GM21529 (cell line): ENCODE measurements around the gene PTPN14.
"Not testable (repeated sequence)": the region's sequence is repeated elsewhere in the genome, so short reads cannot be mapped to it uniquely, and the experiment has no call there.

Source experiments
- ATAC-seq: cut with Tn5 transposase; IDR thresholded peaks from one replicate; pipeline ENCODE4 v1.9.1; 2021; ENCODE audit not compliant: unreplicated experiment

Gene PTPN14

GRCh38 chr1:214551436-214552173, at the start of gene PTPN14:
TSS of gene PTPN14 (minus strand) at chr1:214551602. CDS start at chr1:214464803, 86,799 bp downstream.
- ATAC-seq: no peak

GRCh38 chr1:214593158-214593557, 41.8 kb upstream of the PTPN14 start:
- no peak for ATAC-seq

- ATAC-seq: not testable (repeated sequence)
Observed at GRCh38 chr1:214591918-214592317, 40.5 kb upstream of the PTPN14 start.

GRCh38 chr1:214590696-214591095, 39.3 kb upstream of the PTPN14 start:
- ATAC-seq: no peak

GRCh38 chr1:214588963-214589597, 37.7 kb upstream of the PTPN14 start:
- no peak for ATAC-seq

GRCh38 chr1:214587165-214587564, 35.8 kb upstream of the PTPN14 start:
- no peak for ATAC-seq

- ATAC-seq: no peak
Observed at GRCh38 chr1:214586621-214587020, 35.2 kb upstream of the PTPN14 start.

- ATAC-seq: peak; percentile 83
Observed at GRCh38 chr1:214584805-214585766, 33.7 kb upstream of the PTPN14 start.

GRCh38 chr1:214583824-214584554, 32.6 kb upstream of the PTPN14 start:
- ATAC-seq: no peak

- no peak for ATAC-seq
Observed at GRCh38 chr1:214583113-214583512, 31.7 kb upstream of the PTPN14 start.

- no peak for ATAC-seq
Observed at GRCh38 chr1:214582289-214582891, 31.0 kb upstream of the PTPN14 start.

GRCh38 chr1:214581785-214582184, 30.4 kb upstream of the PTPN14 start:
- ATAC-seq: no peak

- no peak for ATAC-seq
Observed at GRCh38 chr1:214579183-214579582, 27.8 kb upstream of the PTPN14 start.

- ATAC-seq: not testable (repeated sequence)
Observed at GRCh38 chr1:214576120-214576519, 24.7 kb upstream of the PTPN14 start.

- no peak for ATAC-seq
Observed at GRCh38 chr1:214574598-214575411, 23.4 kb upstream of the PTPN14 start.

GRCh38 chr1:214573386-214574318, 22.2 kb upstream of the PTPN14 start:
- ATAC-seq: no peak

- ATAC-seq: no peak
Observed at GRCh38 chr1:214571281-214571680, 19.9 kb upstream of the PTPN14 start.

GRCh38 chr1:214570442-214570841, 19.0 kb upstream of the PTPN14 start:
- ATAC-seq: no peak
